Type B pancreatic cell (in vitro differentiated cells): ENCODE data around the gene U2SURP. TPM values are rescaled to one million over a fixed set of nuclear protein-coding genes. Genes with fewer than 3 reads are reported as not detected.

Source experiments
- DNase-seq: peaks from one replicate; pipeline ENCODE4 v3.0.0; 2021; ENCODE audit warnings: mixed read lengths; ENCODE audit not compliant: unreplicated experiment; ENCODE audit errors: extremely low spot score
- H3K27ac Mint-ChIP-seq: 2 replicates; pipeline ENCODE4 v1.8.0; 2021; ENCODE audit warnings: mild to moderate bottlenecking, mixed read lengths
- H3K27me3 Mint-ChIP-seq: 2 replicates; pipeline ENCODE4 v1.8.0; 2021; ENCODE audit warnings: mixed read lengths
- H3K36me3 Mint-ChIP-seq: 2 replicates; pipeline ENCODE4 v1.8.0; 2021; ENCODE audit warnings: mixed read lengths
- H3K4me1 Mint-ChIP-seq: one replicate; pipeline ENCODE4 v1.8.0; 2021; ENCODE audit warnings: mixed read lengths; ENCODE audit not compliant: unreplicated experiment
- H3K4me3 Mint-ChIP-seq: 2 replicates; pipeline ENCODE4 v1.8.0; 2021; ENCODE audit warnings: mild to moderate bottlenecking, mixed read lengths
- H3K9me3 Mint-ChIP-seq: 2 replicates; pipeline ENCODE4 v1.8.0; 2021; ENCODE audit warnings: mixed read lengths
- CTCF ChIP-seq: fragments of 200-600 bp; sonication (generic); conservative IDR thresholded peaks from 2 replicates; pipeline ENCODE4 v1.5.0; 2021; ENCODE audit warnings: antibody characterized with exemption, mild to moderate bottlenecking
- total RNA-seq: library from RNA; stranded (reverse); gene quantifications from 2 replicates; pipeline ENCODE4 v1.2.1, GENCODE V29; 2021; ENCODE audit warnings: low replicate concordance

Gene U2SURP
- total RNA-seq, 1 donor from 2014 or later = 129 TPM

DNA sequence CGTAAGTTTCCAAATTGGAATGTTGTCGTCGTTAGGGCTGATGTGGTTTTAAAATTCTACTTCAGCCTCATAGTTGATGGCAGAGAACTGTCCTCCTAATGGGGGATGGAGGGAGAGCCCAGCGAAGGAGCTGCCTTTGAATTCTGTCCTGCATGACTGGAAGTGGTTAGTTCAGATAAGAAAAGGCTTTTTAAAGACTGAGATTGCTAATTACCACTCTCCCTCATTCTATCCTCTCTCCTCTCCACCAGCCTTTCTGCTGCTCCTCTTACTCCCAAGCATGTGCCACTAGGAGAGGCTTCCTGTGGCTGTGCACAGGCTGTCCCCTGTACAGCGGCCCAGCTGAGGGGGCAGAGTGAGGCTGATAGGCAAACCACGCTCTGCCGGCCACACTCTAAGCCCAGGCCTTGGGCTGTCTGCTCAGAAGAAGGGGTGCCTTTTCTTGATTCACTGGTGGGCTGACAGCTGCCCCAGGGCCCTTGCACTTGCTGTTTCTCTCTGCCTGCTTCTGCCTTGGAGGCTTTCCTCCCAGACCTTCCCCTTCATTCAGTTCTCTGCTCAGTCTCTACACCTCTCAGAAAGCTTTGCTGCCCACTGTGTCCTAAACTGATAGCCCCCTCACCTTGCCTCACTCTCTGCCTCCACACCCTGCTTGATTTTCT lies 29.1 kb upstream of the U2SURP start:
- TF ChIP-seq CTCF = no peak
- H3K4me1 Mint-ChIP-seq = peaks cover 4% of the 10 kb centered on the region
- no peaks in the 10 kb centered on the region for H3K36me3 Mint-ChIP-seq
- H3K27ac Mint-ChIP-seq = no peak overlapping the region
- H3K27me3 Mint-ChIP-seq = peaks cover 26% of the 10 kb centered on the region
- DNase-seq = no peak
- H3K4me3 Mint-ChIP-seq = no peak overlapping the region
- H3K9me3 Mint-ChIP-seq = no peaks in the 10 kb centered on the region

DNA sequence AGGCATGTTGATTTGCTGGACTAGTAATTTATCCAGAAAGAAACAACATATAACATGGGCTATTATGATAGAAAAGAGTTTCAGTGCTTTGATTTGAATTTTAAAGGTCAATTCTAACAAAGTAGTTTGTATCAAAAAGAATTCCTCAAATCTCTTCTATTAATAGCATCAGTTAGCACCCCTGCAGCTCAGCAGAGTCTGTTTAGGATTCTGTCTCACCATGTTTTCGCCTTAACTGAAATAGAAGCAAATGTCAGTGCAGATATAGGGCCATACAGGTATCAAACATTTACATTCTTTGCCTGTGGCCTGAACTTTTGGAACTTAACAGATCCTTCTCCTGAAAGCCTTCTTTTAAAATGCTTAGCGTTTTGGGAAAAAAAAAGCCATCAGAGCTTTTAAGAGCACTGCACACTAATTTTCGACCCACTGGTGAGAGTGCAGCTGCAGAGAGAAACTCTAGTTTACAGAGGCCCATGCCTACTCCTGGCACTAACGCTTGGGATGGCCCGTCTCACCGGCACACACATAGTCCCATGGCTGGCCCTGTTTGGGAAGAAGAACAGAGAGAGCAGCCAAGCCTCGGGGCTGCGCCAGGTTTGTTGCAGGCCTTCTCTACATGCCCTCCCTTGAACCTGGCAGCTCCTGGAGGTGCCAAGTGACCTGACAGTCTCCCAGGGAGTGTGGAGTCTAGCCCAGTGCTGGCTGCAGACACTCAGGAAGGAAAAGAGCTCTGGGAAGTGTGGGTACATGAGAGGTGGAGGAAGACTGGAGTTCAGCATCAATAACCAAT lies 28.0 kb upstream of the U2SURP start:
- Mint-ChIP-seq H3K4me3 (no peak overlapping the region), H3K4me1 (peaks cover 4% of the 10 kb centered on the region), H3K36me3 (no peaks in the 10 kb centered on the region), H3K9me3 (no peaks in the 10 kb centered on the region), H3K27ac (no peak overlapping the region), H3K27me3 (peaks cover 22% of the 10 kb centered on the region)
- TF ChIP-seq CTCF = no peak
- DNase-seq = no peak

DNA sequence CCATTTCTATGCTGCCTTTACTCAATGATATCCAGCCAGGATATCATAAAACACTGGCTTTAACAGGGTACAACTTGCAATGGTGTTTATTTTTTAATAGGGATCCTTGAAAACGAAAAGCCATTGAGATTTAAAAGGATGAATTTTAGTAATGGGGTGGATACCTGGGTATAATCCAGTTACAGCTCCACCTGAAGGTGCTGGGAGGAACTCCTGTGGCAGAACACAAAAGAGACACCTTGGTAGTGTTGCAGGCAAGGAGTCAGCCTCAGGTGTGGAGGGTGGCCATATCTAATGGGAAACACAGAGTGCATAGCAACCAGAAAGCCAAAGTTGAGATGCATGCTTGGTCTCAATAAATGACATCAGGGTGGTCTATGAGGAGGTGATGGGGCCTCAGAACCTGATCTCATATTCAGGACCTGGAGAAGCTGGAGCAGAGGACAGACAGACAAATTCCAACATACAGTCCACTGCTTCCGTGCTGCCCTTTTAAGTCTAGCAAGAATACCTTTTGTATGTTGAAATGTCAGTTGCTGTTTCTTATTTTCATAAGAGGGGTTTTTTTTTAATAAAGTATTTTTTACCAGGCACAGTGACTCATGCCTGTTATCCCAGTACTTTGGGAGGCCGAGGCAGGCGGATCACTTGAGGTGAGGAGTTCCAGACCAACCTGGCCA lies 25.9 kb upstream of the U2SURP start:
- Mint-ChIP-seq H3K27me3 (peaks cover 15% of the 10 kb centered on the region), H3K27ac (no peak overlapping the region), H3K4me3 (no peak overlapping the region), H3K9me3 (no peaks in the 10 kb centered on the region), H3K4me1 (peaks cover 6% of the 10 kb centered on the region), H3K36me3 (no peaks in the 10 kb centered on the region)
- no peak for DNase-seq
- no peak for TF ChIP-seq CTCF

- no peak overlapping the region for H3K4me3 Mint-ChIP-seq
- no peaks in the 10 kb centered on the region for H3K9me3 Mint-ChIP-seq
- DNase-seq = no peak
Measured at GRCh38 chr3:142976621-142977398, 24.6 kb upstream of the U2SURP start.

More at GRCh38 chr3:142976621-142977398, 24.6 kb upstream of the U2SURP start:
- no peak for TF ChIP-seq CTCF
- Mint-ChIP-seq H3K36me3 (no peaks in the 10 kb centered on the region), H3K27ac (no peak overlapping the region), H3K4me1 (peaks cover 7% of the 10 kb centered on the region), H3K27me3 (peaks cover 10% of the 10 kb centered on the region)
